ENCODE measurements around the gene RAB1A. TPM values are rescaled to one million over a fixed set of nuclear protein-coding genes. Genes with fewer than 3 reads are reported as not detected.
"Not testable (repeated sequence)": the region's sequence is repeated elsewhere in the genome, so short reads cannot be mapped to it uniquely, and the experiment has no call there.

RAB1A gene
- total RNA-seq, 1 donor from 2014 or later: 70.2 TPM

DNA sequence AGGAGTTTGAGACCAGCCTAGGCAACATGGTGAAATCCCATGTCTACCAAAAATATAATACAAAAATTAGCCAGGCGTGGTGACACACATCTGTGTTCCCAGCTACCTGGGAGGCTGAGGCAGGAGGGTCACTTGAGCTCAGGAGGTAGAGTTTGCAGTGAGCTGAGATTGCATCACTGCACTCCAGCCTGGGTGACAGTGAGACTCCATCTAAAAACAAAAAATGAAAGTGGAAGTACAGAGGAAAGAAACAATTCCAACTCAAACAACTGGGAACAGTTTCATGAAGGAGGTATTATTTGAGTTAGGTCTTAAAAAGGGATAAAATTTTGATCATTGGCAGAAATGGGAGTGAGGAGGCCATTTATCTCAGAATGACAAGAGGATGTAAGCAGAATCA, 6.3 kb upstream of the RAB1A start:
- intact Hi-C loops (cut with micrococcal nuclease): no loop called here

- intact Hi-C loops (cut with micrococcal nuclease): loop anchor here (5.0 kb wide), 2 partner anchors 37 to 53 kb away; no protein-coding TSS in a partner anchor
Observed at GRCh38 chr2:65134158-65134557, 4.3 kb upstream of the RAB1A start.

DNA sequence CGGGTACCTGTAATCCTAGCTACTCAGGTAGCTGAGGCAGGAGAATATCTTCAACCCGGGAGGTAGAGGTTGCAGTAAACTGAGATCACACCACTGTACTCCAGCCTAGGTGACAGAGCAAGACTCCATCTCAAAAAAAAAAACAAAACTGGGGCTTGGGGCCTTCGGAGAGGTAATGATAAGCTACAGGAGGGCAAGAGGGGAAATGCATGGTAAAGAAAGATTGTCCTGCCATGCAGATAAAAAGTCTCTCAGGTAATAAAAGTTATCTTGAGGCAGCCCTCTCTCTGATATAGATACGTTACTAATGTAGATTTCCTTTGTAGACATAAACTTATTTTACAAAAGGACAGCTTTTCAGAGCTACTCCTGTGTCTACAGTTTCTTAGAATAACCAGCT, 3.7 kb upstream of the RAB1A start:
- intact Hi-C loops (cut with micrococcal nuclease): loop anchor here (5.0 kb wide), 2 partner anchors 36 to 54 kb away; no protein-coding TSS in a partner anchor

GRCh38 chr2:65132930-65133329, 3.0 kb upstream of the RAB1A start:
- intact Hi-C loops (cut with micrococcal nuclease): loop anchor here (5.0 kb wide), 2 partner anchors 36 to 54 kb away; no protein-coding TSS in a partner anchor

GRCh38 chr2:65130664-65131175, 814 bp upstream of the RAB1A start:
- intact Hi-C loops (cut with micrococcal nuclease): loop anchor here (1.0 to 5.0 kb wide), 11 partner anchors 33 to 1290 kb away; partner anchors contain the start of genes ACTR2, AFTPH, CEP68 and SERTAD2

GRCh38 chr2:65129286-65129825, 550 bp downstream of the RAB1A start:
- intact Hi-C loops (cut with micrococcal nuclease): no loop called here

- intact Hi-C loops (cut with micrococcal nuclease): no loop called here
Observed at GRCh38 chr2:65128297-65129190, 1.4 kb downstream of the RAB1A start.

DNA sequence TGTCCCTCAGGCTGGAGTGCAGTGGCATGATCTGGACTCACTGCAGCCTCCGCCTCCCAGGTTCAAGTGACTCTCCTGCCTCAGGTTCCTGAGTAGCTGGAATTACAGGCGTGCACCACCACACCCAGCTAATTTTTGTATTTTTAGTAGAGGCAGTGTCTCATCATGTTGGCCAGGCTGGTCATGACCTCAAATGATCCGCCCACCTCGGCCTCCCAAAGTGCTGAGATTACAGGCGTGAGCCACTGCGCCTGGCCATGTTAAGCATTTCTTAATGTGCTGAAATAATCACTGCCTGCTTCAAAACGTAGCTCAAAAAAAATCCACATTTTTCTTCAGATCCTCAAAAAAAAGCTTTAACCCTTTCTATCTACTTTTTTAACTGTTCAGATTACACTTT, 4.4 kb downstream of the RAB1A start:
- intact Hi-C loops (cut with micrococcal nuclease): not testable (repeated sequence)

DNA sequence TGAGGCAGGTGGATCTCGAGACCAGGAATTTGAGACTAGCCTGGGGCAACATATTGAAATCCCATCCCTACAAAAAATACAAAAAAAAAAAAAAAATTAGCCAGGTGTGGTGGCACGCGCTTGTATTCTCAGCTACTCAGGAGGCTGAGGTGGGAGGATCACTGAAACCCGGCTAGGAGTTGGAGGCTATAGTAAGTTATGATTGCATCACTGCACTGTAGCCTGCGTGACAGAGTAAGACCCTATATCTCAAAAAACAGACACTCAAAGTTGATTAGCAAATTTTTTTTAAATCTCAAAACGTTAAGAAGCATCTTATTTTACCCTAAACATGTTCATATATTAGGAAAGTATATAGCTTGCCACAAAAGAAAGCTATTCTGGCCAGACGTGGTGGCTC, 7.6 kb downstream of the RAB1A start:
- intact Hi-C loops (cut with micrococcal nuclease): no loop called here

GRCh38 chr2:65120990-65121693, 8.8 kb downstream of the RAB1A start:
- intact Hi-C loops (cut with micrococcal nuclease): no loop called here

GRCh38 chr2:65116645-65117044, 13.3 kb downstream of the RAB1A start:
- intact Hi-C loops (cut with micrococcal nuclease): no loop called here

DNA sequence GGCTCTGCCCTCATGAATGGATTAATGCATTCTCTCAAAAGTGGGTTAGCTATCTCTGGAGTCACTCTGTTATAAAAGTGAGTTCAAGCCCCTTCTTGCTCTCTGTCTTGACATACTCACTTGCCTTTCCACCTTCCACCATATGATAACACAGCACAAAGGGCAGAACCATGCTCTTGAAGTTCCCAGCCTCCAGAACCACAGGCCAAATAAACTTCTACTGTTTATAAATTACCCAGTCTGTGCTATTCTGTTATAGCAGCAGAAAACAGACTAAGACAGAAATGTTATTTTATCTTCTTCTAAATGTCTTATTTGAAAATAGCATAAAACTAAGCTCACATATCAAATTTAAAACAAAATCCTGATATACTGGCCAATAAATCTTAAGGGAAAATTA, 15.0 kb downstream of the RAB1A start:
- intact Hi-C loops (cut with micrococcal nuclease): no loop called here

- intact Hi-C loops (cut with micrococcal nuclease): no loop called here
Observed at GRCh38 chr2:65113816-65114215, 16.1 kb downstream of the RAB1A start.

GRCh38 chr2:65113229-65113628, 16.7 kb downstream of the RAB1A start:
- intact Hi-C loops (cut with micrococcal nuclease): no loop called here

DNA sequence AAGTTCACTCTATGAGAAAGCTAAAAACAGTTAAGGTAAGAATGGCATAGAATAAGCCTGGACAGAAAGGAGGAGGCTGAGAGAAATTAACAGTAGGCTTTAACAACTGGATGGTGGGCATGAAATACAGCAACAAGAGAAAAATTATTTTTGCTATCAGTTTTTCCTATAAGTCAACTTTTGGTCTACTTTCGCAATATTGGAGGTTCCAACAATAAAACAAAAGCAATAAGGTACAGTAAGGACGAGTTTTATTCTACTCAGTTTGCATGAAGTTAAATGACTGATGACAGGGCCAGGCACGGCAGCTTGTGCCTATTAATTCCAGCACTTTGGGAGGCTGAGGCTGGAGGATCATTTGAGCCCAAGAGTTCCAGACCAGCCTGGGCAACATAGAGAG, 17.3 kb downstream of the RAB1A start:
- intact Hi-C loops (cut with micrococcal nuclease): no loop called here

DNA sequence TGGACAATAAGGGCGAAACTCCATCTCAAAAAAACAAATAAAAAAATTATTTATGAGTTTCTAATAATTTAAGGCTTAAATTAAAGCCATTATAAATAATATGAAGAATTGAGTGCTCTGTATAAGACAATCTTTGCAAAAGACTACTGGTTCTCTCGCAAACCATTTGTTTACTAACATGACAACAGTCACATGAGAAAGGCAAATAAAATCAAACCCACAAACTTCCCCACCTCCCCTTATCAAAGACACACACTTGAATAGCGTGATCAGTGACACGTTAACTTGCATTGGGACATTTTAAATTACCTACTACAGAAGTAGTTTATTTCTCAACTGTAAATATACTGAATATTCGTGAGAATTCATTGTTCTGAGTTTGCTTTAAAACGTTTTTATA, 21.1 kb downstream of the RAB1A start:
- intact Hi-C loops (cut with micrococcal nuclease): no loop called here

DNA sequence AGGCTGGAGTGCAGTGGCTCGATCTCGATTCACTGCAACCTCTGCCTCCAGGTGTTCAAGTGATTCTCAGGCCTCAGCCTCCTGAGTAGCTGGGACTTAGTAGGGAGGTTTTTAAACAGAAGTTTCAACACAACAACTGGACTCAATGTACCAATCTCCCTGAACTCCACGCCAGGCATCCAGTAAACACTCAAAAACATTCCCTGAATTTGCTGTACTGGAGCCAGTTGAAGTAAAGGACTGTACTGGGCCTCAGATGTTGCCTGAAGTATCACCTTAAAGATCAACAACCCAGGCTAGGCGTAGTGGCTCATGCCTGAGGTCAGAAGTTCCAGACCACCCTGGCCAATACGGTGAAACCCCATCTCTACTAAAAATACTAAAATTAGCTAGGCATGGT, 22.4 kb downstream of the RAB1A start:
- intact Hi-C loops (cut with micrococcal nuclease): no loop called here

- intact Hi-C loops (cut with micrococcal nuclease): no loop called here
Observed at GRCh38 chr2:65103013-65103715, 26.7 kb downstream of the RAB1A start.

GRCh38 chr2:65101071-65101470, 28.8 kb downstream of the RAB1A start:
- intact Hi-C loops (cut with micrococcal nuclease): no loop called here

- intact Hi-C loops (cut with micrococcal nuclease): loop anchor here (5.0 kb wide), 1 partner anchor 34 kb away; the partner anchor contains the start of gene RAB1A
Observed at GRCh38 chr2:65098741-65099140, 31.2 kb downstream of the RAB1A start.

- intact Hi-C loops (cut with micrococcal nuclease): loop anchor here (5.0 kb wide), 1 partner anchor 34 kb away; the partner anchor contains the start of gene RAB1A
Observed at GRCh38 chr2:65097844-65098243, 32.1 kb downstream of the RAB1A start.
